HL-60 (cell line): Measurements from ENCODE around the gene PRSS56.

Experiments
- DNase-seq, 2 experiments: peaks; one replicate each; pipeline ENCODE4 v3.0.0-alpha.2; 2010 to 2020; ENCODE audit warnings: low read depth in 1 of 2, low spot score in 1 of 2
- H3K27ac ChIP-seq: fragments of 250-450 bp; sonication (Bioruptor Pico); replicated peaks from 2 replicates; pipeline ENCODE4 v1.5.1; 2020; ENCODE audit warnings: mild to moderate bottlenecking, moderate library complexity
- H3K27me3 ChIP-seq: fragments of 250-450 bp; sonication (Bioruptor Pico); 2 replicates; pipeline ENCODE4 v1.5.1; 2021; ENCODE audit warnings: mild to moderate bottlenecking, moderate library complexity; ENCODE audit not compliant: insufficient read depth, poor library complexity, severe bottlenecking
- H3K4me3 ChIP-seq: replicated peaks from 2 replicates; pipeline ENCODE4 v1.5.1; 2011; ENCODE audit warnings: mild to moderate bottlenecking, control low read depth, low read length; ENCODE audit not compliant: insufficient read depth
- CTCF ChIP-seq: IDR thresholded peaks from one replicate; pipeline ENCODE4 v1.5.1; 2011; ENCODE audit warnings: low read length, control low read depth, inconsistent platforms; ENCODE audit not compliant: insufficient read depth
- GABPA ChIP-seq: IDR thresholded peaks from 2 replicates; pipeline ENCODE4 v1.6.1; 2012; ENCODE audit warnings: low read depth
- POLR2AphosphoS5 ChIP-seq: IDR thresholded peaks from 2 replicates; pipeline ENCODE4 v1.6.1; 2012; ENCODE audit warnings: low read depth
- SPI1 ChIP-seq: IDR thresholded peaks from 2 replicates; pipeline ENCODE4 v1.6.1; 2012; ENCODE audit warnings: low read depth, mild to moderate bottlenecking, borderline replicate concordance
- TF ChIP-seq, protein P1 (sequence below): IDR thresholded peaks from 2 replicates; pipeline ENCODE4 v1.6.1; 2012; ENCODE audit warnings: low read depth; ENCODE audit not compliant: insufficient replicate concordance

Gene PRSS56

DNA sequence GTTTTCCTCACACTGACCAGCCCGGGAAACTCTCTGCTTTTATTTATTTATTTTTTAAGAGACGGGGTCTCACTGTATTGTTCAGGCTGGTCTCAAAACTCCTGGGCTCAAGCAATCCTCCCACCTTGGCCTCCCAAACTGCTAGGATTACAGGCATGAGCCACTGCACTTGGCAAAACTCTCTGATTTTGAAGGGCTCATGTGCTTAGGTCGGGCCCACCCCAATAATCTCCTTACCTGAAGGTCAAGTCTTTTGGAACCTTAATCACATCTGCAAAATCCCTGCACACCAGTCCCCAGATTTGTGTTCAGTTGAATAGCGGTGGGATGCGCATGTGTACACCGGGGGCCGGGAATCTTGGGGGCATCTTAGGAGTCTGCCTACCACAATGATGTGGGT is 24.9 kb upstream of the PRSS56 start:
- peaks cover 9% of the 10 kb centered on the region for H3K27me3 ChIP-seq
- no peak overlapping the region for H3K4me3 ChIP-seq

GRCh38 chr2:232496501-232497270 is 23.5 kb upstream of the PRSS56 start:
- Histone ChIP-seq H3K27me3 (peaks cover 15% of the 10 kb centered on the region), H3K4me3 (no peak overlapping the region), H3K27ac (no peak overlapping the region)
- DNase-seq, result no peak
- TF ChIP-seq POLR2AphosphoS5 (no peak), CTCF (no peak), SPI1 (no peak), GABPA (no peak)
- TF ChIP-seq, protein P1, sequence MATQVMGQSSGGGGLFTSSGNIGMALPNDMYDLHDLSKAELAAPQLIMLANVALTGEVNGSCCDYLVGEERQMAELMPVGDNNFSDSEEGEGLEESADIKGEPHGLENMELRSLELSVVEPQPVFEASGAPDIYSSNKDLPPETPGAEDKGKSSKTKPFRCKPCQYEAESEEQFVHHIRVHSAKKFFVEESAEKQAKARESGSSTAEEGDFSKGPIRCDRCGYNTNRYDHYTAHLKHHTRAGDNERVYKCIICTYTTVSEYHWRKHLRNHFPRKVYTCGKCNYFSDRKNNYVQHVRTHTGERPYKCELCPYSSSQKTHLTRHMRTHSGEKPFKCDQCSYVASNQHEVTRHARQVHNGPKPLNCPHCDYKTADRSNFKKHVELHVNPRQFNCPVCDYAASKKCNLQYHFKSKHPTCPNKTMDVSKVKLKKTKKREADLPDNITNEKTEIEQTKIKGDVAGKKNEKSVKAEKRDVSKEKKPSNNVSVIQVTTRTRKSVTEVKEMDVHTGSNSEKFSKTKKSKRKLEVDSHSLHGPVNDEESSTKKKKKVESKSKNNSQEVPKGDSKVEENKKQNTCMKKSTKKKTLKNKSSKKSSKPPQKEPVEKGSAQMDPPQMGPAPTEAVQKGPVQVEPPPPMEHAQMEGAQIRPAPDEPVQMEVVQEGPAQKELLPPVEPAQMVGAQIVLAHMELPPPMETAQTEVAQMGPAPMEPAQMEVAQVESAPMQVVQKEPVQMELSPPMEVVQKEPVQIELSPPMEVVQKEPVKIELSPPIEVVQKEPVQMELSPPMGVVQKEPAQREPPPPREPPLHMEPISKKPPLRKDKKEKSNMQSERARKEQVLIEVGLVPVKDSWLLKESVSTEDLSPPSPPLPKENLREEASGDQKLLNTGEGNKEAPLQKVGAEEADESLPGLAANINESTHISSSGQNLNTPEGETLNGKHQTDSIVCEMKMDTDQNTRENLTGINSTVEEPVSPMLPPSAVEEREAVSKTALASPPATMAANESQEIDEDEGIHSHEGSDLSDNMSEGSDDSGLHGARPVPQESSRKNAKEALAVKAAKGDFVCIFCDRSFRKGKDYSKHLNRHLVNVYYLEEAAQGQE, result no peak

More for the DNA sequence above, 24.9 kb upstream of the PRSS56 start:
- TF ChIP-seq SPI1 (no peak), CTCF (no peak)
- TF ChIP-seq, protein P1, result no peak
- no peak overlapping the region for H3K27ac ChIP-seq
- DNase-seq, result no peak

DNA sequence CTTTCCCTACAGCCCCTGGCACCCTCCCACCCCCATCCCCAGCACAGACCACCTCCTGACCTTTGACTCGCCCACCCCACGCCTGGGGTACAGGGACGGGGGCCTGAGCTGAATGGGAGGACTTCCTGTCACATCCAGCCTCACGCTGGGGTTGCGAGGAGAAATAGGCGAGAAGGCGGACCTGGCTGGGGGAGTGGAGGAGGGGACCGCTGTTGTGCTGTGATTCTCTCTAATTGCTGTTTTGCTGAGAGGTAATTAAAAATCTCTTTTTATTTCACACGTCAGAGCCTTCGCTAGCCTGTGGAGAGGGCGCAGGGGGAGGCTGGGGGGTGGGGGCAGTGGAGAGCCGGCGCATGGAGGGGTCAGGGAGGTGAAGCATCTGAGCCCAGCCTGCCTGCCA is 22.8 kb upstream of the PRSS56 start:
- no peak for DNase-seq
- peaks cover 16% of the 10 kb centered on the region for H3K27me3 ChIP-seq
- no peak for TF ChIP-seq POLR2AphosphoS5
- TF ChIP-seq CTCF, result no peak
- TF ChIP-seq, protein P1, result no peak
- TF ChIP-seq SPI1, result no peak
- TF ChIP-seq GABPA, result no peak
- H3K27ac ChIP-seq, result no peak overlapping the region
- H3K4me3 ChIP-seq, result no peak overlapping the region
